HG02798 (cell line): ENCODE measurements around the gene EPB41L5.
A peak's percentile ranks its signal among the peaks of the same experiment; 100 is the strongest.
"Not testable (repeated sequence)": the region's sequence is repeated elsewhere in the genome, so short reads cannot be mapped to it uniquely, and the experiment has no call there.

ENCODE experiments used
- ATAC-seq: cut with Tn5 transposase; IDR thresholded peaks from one replicate; pipeline ENCODE4 v1.9.1; 2021; ENCODE audit warnings: mild to moderate bottlenecking; ENCODE audit not compliant: unreplicated experiment, poor library complexity

Gene EPB41L5

DNA sequence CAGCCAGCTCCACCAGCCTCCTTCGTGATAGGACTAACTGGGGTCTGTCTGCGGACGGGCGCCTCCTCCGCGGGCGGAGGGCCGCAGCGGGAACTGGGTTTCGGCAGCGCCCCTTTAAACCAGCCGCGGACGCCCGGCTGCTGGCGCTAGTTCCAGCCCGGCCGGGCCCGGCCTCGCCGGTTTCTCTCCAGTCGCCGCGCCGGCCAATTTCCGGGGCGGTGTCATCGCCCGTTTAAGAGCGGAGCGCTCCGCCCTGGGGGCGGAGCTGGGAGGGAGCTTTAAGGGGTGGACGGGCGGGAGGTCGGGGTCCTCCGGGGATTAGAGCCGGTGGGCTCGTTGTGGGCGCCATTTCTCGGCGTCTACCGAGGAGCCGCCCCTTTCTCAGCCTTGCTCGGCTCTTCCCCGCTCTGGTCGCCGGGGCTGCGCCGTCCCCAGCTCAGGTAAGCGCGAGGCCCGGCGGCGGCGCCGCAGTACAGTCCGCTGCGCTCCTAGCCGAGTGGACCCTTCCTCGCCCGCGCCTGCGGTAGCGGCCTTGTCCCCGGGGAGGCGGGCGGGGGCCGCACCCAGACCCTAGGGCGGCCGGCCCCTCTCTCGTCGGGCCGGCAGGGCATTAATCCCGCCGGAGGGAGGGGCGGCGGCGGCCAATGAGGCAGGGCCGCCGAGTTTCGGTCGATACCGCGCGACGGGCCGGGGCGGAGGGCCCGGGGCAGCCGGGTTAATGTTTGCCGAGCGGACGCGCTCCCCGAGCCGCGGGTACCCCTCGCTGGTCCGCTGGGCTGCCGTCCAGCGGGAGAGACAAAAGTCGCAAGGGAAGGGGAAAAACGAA lies at the start of gene EPB41L5:
Gene EPB41L5, plus strand, starts transcription at position 307 of the 826 bp plus-strand sequence. CDS start 6,008 bp downstream, outside the sequence.
- peak; percentile 97 for ATAC-seq

GRCh38 chr2:119981896-119982295 lies 31.0 kb upstream of the EPB41L5 start:
- ATAC-seq = no peak

DNA sequence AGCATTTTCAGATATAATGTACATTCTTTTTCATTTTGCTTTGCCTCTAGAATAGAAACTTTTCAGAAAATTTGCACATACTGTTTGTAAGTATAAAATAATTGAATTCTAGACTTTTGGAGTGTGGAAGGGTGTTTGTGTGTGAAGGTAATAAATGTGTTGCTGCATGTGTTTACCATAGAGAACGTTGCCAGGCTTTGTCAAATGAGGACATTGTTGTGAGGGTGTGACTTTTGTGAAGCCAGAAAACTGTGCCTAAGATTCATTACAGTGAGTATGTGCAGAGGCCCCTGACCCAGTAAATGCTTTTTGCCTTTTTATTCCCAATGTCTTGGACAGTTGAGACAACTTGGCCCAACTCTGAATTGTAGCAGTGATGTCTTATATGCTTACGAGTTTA lies 30.4 kb upstream of the EPB41L5 start:
- ATAC-seq = no peak

- no peak for ATAC-seq
These were observed 29.8 kb upstream of the EPB41L5 start for GRCh38 chr2:119983108-119983507.

DNA sequence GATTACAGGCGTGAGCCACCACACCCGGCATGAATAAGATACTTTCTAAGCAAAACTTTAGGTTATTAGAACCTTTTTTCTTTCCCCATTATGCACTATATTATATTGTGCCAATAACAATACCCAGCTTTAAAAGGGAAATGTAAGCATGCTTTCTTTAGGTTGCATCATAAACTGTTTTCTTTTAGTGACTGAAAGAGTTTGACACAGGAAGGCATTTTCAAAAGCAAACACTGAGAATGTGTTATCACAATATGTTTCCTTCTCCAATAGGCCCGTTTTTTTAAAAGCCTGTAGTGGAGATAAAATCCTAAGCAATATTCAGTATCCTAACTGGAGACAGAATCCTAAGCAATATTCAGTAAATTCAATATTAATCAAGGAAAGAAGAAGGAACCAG lies 16.7 kb upstream of the EPB41L5 start:
- no peak for ATAC-seq

DNA sequence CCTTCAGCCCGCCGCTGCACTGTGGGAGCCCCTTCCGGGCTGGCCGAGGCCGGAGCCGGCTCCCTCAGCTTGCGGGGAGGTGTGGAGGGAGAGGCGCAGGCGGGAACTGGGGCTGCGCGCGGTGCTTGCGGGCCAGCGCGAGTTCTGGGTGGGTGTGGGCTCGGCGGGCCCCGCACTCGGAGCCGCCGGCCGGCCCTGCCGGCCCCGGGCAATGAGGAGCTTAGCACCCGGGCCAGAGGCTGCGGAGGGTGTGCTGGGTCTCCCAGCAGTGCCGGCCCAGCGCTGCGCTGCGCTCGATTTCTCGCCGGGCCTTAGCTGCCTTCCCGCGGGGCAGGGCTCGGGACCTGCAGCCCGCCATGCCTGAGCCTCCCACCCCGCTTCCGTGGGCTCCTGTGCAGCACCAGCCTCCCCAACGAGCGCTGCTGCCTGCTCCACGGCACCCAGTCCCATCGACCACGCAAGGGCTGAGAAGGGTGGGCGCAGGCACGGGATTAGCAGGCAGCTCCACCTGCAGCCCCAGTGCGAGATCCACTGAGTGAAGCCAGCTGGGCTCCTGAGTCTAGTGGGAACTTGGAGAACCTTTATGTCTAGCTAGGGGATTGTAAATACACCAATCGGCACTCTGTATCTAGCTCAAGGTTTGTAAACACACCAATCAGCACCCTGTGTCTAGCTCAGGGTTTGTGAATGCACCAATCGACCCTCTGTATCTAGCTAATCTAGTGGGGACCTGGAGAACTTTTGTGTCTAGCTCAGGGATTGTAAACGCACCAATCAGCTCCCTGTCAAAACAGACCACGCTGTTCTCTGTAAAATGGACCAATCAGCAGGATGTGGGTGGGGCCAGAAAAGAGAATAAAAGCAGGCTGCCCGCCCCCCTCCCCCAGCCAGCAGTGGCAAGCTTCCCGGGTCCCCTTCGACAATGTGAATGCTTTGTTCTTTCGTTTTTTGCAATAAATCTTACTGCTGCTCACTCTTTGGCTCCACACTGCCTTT lies 15.7 kb upstream of the EPB41L5 start:
- ATAC-seq = not testable (repeated sequence)

DNA sequence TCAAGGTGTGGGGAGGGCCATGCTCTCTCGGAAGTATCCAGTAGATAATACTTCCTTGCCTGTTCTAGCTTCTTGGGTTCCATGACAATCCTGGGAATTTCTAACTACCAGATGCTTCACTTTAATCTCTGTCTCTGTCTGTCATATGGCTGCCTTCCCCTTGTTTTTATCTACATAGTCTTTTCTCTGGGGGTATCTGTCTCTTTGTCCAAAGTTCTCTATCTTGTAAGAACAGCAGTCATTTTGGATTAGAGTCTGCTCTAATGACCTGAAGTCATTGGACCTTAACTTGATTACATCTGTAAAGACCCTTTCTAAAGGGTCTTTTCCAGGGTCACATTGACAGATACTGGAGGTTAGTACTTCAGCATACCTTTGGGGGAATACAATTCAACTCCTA lies 11.4 kb upstream of the EPB41L5 start:
- ATAC-seq = no peak

DNA sequence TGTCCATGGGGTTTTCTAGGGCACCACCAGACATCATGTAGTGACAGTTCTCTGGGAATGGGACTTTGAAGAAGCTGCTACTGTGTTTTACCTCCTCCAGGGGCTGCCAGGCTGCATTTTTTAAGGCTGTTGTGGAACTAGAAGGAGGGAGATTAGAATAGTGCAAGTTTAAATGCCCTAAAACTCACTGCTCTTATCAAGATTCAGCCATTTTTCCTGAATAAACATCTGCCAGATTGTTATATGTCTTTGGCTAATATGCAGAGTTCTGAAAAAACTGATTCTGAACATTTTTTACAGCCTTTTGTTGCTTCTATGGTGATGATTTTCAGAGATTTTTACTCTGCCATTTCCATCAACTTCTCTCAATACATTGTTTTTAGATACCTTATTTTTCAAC lies 8.6 kb upstream of the EPB41L5 start:
- ATAC-seq = no peak

DNA sequence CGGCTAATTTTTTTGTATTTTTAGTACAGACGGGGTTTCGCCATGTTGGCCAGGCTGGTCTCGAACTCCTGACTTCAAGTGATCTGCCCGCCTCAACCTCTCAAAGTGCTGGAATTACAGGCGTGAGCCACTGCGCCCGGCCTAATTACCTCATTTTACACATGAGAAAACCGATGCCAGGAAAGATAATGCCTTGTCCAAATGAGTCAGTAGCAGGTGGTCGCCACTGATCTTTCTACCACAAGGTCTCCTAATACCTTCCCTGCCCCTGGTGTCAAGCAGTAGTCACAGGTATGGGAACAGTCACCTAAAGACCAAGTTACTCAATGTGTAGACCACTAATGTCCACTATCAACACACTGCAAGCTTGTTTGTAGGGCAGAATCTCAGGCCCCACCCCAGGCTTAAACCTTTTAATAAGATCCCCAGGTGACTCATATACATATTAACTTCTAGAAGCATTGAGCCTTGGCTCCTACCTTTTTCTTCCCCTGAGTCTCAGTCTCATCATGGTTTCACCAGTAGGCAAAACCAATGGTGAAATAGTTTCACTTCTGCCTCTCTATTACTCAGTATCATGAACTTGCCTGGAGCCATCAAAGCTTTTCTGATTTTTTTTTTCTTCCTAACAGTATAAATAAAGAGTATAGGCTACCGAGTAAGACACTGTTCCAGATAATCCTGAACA lies 6.9 kb upstream of the EPB41L5 start:
- ATAC-seq = peak; percentile 87

DNA sequence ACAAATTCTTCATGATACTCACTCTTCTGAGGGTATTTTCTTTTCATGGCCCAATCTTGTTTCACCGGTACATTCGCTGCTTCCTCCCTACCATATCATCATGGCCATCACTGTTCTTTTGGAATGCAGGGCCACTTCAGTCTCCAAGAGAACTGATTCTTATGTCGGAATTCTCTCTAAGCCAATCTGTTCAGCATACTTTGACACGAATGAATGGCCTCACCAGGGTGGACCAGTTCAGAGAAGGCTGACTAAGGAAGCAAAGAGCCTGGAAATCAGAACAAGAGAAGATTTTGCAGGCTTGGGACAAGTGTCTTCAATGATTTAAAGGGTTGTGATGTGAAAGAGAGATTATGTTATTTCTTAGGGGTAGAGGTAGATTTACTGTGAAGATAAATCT lies 5.0 kb upstream of the EPB41L5 start:
- ATAC-seq = no peak

GRCh38 chr2:120012363-120012762 lies 514 bp upstream of the EPB41L5 start:
- no peak for ATAC-seq

DNA sequence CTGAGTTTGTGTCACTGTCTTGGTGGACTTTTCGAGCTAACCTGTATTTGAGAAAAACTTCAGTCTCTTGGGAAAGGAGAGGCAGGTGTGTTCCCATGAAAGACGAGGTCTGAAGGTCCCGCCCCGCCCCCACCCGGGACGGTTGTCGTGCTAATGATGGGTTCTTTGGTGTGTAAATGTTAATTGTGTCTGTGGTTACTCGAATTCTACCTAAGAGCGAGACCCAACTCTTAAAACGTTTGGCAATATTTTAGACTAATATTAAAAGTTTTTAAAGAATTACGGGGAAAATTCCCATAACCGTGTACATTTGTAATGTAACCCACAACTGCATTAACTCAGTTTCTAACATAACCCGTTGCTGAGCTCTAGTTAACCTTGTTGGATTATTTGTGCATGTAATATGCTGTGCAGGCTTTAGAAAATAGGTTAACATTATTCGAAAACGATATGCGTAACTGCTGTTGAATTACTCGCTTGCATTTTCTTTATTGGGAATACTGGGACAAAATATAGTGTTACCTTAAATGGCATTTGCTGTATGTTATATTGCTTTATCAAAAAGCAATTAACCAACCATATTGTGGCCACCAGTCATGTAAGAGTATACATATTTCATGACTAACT lies 833 bp downstream of the EPB41L5 start:
- ATAC-seq = no peak

- ATAC-seq = no peak
These were observed 1.5 kb downstream of the EPB41L5 start for GRCh38 chr2:120014226-120014980.

DNA sequence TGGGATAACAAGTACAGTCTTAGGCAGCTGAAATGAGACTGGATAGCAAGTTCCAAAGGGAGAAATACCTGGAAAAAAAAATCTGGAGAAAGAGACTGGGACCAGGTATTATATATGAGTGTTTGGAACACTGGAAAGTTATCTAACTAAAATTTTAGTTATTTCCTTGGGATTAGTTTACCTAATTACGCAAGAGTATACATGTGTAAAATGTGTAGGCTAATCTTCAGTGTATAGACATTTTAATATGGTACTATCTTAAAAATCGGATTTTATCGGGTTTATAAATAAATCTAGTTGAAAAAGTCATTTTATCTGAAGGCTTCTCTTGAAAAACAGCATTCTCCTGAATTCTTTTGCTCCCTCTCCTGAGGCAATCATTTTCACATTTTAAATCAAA lies 3.9 kb downstream of the EPB41L5 start:
- ATAC-seq = no peak

DNA sequence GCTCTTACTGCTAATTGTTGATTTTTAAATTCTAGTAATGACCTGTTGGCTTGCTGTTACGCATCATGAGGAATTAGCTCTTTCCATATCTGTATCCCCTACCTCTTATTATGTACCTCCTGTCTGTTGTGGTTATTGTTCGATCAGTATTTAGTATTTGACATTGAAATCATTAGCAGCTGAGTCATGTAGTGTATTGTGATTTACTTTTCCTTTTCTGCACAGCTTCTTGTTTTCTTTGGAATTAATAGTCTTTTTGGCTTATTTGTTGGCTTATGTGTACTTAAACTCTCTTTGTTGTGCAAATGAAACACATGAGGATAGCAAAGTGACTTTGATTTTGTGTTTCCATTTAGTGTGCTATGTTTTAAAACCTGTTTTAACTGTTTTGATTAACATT lies 4.3 kb downstream of the EPB41L5 start:
- no peak for ATAC-seq

DNA sequence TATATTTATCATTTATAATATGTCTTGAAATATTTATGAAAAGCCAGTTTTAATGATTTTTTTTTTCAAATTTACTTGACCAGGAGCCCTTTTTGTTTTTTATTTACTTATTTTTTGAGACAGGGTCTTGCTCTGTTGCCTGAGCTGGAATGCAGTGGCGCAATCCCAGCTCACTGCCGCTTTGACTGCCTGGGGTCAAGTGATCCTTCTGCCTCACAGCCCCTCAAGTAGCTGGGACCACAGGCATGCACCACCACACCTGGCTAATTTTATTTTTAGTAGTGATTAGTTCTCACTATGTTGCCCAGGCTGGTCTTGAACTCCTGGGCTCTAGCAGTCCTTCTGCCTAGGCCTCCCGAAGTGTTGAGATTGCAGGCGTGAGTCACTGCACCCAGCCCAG lies 5.7 kb downstream of the EPB41L5 start:
- ATAC-seq = no peak

DNA sequence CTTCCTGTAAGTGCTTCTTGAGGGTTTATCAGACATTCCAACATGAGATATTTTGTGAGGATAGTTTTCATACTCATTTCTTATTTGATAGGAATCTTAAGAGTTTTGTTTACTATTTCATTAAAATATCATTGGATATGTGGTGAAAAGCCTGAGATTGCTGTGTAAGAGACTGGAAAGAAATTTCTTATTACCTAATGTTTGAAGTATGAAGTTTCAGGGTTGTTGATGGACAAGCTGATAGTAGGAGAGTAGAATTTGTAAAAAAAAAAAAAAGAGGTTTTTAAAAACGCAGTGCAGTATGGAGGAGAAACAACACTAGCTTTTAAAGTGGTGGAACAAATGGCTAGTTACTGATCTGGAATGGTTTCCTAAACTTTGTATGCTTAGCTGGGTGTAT lies 7.7 kb downstream of the EPB41L5 start:
- no peak for ATAC-seq

DNA sequence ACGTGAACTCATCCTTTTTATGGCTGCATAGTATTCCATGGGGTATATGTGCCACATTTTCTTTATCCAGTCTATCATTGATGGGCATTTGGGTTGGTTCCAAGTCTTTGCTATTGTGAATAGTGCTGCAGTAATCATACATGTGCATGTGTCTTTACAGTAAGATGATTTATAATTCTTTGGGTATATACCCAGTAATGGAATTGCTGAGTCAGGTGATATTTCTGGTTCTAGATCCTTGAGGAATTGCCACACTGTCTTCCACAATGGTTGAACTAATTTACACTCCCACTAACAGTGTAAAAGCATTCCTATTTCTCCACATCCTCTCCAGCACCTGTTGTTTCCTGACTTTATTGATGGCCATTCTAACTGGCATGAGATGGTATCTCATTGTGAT lies 9.6 kb downstream of the EPB41L5 start:
- ATAC-seq = not testable (repeated sequence)

DNA sequence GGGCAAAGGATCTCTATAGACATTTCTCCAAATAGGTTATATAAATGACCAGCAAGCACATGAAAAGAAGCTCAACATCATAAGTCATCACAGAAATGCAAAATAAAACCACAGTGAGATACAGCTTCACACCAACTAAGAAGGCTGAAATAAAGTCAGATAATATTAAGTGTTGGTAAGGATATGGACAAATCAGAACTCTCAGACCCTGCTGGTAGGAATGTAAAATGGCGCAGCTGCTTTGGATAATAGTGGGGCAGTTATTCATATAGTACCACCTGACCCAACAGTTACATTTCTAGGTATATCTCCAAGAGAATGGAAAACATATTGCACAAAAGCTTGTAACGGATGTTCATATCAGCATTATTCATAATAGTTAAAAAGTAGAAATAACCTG lies 14.0 kb downstream of the EPB41L5 start:
- ATAC-seq = no peak
